Stimulated activated CD4-positive, alpha-beta T cell treated with anti-CD3 and anti-CD28 coated beads, Interleukin-4, amount 100 ng/mL, for 24 hours (primary cell): ENCODE results near the gene FIBCD1.

Experiments used
- DNase-seq: peaks from one replicate; pipeline ENCODE4 v3.0.0-alpha.2; 2020

FIBCD1 gene, protein sequence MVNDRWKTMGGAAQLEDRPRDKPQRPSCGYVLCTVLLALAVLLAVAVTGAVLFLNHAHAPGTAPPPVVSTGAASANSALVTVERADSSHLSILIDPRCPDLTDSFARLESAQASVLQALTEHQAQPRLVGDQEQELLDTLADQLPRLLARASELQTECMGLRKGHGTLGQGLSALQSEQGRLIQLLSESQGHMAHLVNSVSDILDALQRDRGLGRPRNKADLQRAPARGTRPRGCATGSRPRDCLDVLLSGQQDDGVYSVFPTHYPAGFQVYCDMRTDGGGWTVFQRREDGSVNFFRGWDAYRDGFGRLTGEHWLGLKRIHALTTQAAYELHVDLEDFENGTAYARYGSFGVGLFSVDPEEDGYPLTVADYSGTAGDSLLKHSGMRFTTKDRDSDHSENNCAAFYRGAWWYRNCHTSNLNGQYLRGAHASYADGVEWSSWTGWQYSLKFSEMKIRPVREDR

DNA sequence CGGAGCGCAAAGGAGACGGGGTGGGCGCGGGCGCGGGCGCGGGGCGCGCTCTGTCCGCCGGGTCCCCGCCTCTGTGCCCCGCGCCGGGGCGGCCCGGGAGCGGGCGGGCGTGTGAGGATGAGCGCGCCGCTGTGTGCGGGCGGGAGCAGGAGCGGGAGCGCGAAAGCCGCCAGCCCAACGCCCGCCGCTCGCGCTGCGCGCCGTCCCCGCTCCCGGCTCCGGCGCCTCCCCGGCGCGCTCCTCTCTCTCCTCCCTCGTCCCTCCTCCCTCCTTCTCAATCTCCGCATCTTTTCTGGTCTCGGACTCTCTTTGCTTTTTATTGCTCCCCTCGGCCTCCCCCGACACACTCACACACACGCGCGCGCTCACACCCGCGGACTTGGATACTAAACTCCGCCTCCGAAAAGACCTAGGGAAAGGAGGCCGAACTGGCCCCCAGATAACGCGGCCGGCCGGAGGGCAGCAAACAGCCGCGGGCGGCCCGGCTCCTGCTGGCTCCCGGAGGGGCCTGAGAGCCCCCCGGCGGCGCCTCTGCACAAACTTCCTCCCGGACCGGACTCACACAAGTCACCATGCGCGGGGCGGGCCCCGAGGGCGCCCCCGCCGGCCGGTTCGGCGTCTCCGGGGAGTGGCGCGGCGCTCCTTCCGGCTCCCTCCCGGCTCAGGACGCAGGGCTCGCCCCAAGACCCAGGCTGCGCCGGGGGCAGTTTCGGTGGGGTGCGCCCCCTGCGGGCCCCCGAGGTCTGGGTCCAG, at the start of gene FIBCD1:
TSS of gene FIBCD1 (minus strand) at position 596 of the 753 bp plus-strand sequence. CDS start 640 bp downstream, outside the sequence.
- no peak for DNase-seq

DNA sequence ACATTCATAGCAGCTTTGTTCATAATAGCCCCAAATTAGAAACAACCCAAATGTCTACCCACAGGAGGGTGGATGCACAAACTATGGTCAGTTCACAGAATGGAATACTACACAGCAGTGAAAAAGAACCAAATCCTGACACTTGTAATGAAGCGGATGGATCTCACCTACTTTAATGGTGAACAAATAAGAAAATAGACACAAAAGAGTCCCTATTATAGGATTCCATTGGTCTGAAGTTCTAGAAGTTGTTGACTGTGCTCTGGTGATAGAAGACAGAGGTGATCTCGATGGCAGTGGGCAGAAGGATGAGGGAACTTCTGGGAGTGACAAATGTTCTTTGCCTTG, 49.3 kb upstream of the FIBCD1 start:
- DNase-seq, result no peak

DNA sequence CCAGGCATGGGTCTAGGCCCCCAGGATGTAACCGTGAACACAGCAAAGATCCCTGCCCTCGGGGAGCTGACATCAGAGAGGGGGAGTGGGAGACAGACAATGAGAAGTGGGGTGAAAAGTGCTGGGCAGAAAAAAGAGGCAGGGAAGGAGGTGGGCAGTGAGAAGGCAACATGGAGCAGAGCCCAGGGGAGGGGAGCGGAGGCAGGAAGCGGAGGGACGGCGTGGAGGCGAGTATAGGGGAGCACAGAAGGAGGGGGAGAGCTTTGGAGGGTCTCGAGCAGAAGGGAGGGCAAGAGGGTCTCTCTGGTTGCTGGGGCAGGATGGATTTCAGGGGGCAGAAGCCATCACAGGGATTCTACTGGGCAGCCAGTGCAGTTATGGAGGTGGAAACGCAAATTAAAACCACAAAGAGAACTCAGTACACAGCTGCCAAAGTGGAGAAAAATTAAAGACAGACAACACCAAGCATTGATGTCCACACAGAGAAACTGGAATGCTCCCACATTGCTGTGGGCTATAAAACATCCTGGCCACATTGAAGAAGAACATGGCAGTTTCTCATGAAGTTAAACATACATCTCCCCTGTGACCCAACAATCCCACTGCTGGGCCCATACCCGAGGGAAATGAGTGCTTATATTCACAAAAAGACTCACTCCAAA, 48.8 kb upstream of the FIBCD1 start:
- no peak for DNase-seq

DNA sequence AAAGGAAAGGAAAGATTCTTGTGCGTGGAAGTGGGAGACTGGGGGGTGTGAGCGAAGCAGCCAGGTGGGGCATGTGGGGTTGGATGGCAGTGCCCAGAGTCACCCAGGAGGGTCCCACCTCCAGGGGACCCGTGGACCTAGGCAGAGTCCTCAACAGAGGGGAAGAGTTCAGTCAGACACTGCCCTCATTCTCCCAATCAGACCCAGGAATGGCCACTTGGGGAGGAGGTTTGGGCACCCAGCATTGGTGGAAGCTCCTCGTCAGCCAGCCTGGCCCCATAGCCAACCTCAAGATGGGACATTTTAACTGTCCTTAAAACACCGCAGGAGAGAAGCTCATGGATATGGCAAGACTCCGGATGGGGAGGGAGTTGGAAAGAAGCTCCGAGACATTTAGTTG, 48.0 kb upstream of the FIBCD1 start:
- no peak for DNase-seq

DNA sequence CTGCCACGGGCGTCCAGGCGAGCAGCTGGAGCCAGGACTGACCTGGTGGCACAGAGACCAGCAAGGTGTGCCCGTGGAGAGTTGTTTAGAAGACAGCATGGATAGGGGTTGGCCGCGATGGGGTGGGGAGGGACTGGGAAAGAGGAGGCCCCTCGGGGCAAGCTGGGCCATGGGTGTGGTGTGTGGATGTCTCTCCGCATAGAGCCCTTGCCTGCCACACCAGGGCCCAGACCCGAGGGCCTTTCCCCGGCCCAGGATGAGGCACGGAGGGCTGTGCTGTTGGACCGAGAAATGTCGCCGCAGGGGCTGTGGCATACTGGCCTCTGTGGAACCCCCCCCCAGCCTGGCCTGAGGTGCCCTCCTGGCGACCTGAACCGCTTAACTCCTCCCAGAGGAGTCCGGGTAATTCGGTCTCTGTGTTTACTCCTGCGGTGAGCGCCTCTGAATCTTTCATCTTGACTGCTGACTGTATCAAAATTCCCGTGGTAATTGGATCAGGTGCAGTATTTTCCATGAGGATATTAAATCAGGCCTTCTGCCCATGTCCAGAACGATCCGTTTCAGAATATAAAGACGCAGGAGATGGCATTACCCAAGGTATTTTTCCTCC, 47.4 kb upstream of the FIBCD1 start:
- DNase-seq, result no peak

DNA sequence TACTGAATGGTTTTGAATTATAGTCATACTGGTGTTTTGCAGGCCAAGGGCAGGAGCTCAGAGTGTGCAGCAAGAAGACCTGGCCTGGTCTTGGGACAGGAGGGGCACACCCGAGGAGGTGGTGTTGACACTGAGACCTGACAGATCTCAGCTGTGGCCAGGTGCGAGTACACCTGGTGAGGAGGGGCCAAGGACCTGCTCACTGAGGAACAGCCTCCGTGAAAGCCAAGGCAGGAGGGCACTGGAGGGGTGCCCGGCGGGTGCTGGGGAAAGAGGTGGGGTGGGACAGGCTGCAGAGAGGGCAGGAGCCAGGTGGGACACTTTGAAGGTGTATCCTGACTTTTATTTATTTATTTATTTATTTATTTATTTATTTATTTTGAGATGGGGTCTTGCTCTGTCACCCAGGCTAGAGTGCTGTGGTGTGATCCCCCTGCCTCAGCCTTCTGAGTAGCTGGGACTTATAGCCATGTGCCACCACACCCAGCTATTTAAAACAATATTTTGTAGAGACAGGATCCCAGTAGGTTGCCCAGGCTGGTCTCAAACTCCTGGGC, 46.6 kb upstream of the FIBCD1 start:
- DNase-seq, result no peak

DNA sequence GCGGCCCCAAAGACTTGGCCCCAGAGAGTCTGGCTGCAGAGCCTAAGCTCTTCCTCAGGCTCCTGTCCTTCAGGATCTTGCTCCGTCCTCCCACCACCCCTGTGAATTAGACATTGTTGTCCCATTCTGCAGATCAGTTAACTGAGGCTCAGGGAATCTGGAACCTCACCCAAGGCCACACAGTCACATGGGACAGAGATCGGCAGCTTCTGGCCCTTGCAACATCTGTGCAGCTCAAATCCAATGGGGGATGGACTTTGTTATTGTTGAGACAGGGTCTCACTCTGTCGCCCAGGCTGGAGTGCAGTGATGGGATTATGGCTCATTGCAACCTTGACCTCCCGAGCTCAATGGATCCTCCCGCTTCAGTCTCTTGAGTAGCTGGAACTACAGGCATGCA, 46.0 kb upstream of the FIBCD1 start:
- DNase-seq, result no peak

DNA sequence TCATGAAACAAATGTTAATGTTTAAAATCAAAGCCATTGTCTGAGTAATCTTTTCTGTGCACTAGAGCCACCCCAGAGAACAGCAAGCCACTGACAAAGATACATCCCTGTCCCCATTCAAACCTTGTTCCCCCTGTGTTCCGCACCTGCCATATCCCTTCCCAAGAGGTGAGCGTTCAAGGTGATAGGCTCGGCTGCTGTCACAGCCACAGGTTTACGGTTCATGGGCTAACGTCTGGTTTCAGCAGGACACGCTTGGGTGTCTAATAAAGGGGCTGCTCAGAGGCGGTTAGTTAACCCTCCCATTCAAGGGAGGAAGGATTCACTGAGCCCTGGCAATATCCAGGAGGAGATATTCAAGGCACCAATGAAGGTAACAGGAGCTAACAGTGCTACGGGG, 45.5 kb upstream of the FIBCD1 start:
- no peak for DNase-seq

DNA sequence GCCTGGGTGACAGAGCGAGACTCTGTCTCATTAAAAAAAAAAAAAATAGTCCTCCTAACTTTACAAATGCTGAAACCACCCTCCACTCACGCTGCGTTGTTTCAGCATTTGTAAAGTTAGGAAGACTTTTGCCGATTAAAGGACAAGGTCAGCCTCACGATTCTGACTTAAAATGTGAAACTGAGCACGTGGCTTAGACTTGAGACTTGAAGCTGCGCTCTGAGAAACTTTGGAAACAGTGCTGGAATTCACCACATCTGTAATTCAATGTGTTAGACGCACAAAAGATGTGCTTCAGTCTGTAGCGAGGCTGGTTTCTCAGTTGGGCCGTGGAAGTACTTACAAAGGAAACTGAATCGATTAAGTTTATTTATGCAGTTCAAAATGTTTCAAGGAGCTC, 44.9 kb upstream of the FIBCD1 start:
- no peak for DNase-seq

DNA sequence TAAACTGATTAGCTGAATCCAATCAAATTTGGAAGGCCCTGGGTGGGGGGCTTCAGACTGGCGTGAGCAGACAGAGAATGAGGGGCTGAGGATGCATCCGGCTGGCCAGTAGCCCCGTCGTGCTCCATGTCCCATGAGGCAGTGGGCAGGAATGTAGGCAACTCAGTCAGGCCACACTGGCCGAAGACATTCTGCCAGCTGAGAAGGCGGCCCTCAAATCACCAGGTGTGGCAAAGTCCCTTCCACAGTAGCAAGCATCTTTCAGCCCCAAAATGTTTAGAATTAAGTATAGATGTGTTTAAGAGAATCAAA, 44.3 kb upstream of the FIBCD1 start:
- DNase-seq, result no peak

DNA sequence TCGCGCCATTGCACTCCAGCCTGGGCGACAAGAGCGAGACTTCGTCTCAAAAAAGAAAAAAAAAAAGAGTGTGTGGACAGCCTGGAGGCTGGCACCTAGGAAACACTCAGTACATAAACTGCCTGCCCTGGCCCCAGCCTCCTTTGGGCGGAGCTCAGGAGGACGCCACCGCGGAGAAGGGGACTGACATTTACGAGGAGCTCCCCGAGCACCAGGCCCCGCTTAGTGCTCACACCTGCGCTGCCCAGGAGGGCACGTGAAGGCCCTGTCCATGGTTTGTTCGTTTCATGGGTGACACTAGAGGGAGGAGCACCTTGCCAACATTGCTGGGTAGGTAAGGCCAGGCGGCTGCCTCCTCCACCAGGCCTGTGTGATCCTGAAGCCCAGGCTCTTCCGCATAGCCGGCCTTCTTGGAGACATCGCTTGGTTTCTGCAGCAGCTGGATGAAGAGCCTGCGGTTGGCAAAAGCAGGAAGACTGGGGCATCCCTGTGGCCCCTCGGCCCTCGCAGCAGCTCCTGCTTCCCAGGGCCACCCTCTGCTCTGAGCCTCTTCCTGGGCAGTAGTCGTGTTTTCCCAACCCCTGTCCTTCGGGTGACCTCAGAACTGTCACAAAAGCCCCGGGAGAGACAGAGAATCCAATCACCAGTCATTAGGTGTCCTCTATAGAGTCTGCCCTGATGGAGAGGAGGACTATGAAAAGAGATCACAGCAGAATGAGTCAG, 43.8 kb upstream of the FIBCD1 start:
- DNase-seq, result no peak

DNA sequence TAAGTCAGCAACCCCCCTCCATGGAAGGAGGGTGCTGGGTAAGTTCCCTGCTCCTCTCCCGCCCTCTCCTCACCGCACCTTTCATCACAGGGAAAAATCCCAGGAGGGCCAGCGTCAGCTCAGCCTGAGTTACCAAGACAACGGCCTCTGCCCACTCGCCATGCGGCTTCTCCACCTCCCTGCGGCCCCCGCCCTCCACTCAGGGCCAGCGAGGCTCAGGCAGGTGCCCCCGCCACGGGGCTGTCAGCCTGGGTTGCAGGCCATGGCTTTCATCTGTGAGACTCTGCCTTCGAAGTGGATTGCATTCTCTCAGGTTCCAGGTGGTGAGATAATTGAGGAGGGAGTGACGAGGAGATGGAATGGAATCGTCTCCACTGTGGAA, 42.7 kb upstream of the FIBCD1 start:
- DNase-seq, result no peak

DNA sequence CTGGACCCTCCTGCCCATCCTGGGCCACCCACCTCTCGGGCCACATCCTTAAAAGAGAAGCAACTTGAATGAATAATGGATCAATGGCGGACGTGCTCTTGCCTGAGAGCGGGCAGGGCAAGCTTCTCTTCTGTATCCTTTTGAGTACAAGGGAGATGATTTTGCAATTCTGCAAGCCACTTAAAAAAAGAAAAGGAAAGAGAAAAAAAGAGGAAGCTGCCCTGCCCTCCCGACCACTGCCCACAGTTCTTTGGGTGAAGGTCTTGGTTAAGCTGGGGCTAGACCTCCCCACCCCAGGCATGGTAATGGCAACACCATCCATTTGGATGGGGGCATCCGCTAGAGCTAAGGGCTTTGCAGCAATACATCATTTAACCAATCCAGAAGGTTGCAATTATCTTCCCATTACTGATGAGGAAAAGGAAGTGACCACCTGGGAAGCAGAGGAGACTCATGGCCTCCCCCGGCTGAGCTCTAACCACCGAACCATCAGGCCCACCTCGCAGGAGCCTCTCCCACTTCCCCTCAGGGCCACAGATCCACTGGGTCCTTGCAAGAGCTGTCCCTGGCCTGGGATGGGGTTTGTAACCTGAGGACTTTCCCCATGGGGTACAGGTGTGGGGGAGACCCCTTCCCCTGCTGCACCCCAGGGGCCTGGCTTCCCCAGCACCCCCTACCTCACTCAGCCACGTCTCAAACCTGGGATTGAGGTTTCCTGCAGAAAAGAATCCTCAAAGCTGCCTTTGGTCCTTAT, 42.1 kb upstream of the FIBCD1 start:
- DNase-seq, result no peak

DNA sequence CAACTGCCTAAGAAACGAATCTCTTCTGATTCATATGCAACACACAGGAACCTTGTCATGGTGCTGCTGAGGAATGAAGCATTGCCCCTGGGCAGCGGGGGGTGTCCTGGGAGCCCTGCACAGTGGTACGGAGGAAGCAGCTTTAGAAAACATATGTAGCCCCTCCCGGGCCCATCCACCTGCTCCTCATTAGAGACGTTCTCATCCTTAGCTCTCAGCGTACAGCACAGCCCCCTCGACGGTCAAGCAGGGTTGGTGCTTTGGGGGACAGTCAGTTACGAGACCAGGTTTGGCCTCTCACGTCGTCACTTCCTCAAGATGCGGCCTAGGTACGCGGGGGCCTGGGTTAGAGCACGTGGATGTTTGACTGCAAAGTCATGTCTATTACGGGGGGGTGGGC, 41.5 kb upstream of the FIBCD1 start:
- no peak for DNase-seq

DNA sequence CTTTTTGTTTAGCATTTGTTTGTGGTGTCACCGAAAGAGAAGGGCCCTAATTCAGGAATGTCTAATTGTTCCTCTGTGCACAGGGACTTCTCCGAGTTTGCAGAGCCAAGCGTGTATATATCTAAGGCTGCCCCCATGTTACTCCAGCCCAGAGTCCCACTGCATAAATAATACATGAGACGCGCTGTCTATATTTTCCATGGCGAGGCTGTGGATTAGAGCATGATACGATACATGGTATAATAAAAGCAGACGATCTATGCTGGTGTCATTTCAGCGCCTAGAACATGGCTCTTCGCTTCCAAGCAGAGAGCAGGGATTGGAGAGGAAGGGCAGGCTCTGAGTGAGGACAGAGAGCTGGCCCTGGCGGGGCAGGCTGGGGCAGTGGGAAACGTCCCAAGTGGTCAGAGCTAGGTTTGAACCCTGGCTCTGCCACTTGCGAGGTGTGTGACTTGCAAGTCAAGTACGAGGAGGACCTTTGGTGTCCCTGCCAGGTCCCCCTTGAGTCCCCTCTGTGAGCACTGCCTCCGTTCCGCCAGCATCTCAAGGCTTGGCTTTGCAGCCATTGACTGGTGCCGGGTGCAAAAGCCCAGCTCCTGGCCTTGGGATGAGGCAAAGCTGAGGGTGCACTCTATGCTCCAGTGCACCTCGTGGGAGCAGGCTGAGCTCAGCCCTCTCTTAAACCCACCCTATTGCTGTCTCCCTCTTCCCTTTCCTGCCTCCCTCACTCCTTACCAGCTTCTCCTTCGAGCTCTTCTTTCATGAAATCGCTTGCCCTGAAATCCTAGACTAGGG, 40.7 kb upstream of the FIBCD1 start:
- DNase-seq, result no peak

DNA sequence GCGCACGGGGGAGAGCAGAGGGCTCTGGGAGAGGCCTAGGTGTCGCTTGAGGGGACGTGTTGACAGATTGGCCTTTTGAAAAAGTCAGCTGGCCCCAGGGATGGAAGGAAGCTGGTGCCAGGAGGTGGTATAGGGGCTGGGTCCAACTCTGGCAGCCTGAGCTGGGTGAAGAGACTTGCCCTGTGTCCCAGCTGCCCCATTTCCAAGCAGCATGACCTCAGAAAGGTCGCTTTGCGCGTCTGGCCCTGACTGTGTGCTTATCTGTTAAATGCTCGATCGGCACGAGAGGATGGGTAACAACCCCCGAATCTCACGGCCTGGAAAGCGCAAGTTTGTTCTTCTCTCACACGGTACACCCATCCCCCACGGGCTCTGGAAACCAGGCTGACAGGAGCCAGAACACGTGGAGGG, 38.8 kb upstream of the FIBCD1 start:
- DNase-seq, result no peak

DNA sequence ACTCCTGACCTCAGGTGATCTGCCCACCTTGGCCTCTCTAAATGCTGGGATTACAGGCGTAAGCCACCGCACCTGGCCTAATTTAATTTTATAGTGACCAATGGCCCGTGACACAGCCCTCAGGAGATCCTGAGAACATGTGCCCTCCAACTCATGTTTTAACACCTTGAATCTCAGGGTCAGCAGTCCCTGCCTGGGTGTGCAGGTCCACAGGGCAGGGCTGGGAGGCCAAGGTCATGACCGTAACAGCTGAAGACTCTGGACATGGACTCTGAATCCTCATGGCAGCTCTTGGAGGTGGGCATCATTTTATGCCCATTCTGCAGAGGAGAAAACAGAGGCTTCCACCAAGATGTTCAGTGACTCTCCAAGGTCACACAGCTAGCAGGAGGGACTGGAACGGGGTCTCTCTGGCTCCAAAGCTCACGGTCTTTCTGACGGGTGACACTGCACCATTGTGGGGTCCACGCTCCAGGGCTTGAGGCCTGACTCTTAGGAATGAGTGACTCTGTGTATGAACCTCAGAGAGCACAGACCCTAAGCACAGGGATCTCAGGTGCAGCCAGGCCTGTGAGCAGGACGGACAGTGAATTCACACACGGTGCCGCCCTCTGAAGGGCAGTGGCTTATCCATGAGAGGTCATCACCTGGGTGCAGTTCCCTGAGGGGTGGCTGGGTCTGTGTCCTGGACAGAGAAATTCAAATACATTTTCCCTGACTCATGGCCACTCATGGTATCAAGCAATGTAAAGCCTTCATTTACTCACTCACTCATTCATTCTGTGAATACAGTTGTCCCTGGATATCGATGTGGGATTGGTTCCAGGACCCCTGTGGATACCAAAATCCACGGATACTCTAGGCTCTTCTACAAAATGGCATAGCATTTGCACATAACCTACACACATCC, 37.1 kb upstream of the FIBCD1 start:
- DNase-seq, result no peak

DNA sequence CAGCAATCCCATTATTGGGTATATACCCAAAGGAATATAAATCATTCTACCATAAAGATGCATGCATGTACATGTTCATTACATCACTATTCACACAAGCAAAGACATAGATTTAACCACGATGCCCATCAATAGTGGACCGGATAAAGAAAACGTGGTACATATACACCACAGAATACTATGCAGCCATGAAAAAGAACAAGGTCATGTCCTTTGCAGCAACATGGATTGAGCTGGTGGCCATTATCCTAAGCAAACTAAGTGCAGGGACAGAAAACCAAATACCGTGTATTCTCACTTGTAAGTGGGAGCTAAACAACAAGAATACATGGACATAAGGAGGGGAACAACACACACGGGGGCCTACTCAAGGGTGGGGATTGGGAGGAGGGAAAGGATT, 36.1 kb upstream of the FIBCD1 start:
- DNase-seq, result no peak

DNA sequence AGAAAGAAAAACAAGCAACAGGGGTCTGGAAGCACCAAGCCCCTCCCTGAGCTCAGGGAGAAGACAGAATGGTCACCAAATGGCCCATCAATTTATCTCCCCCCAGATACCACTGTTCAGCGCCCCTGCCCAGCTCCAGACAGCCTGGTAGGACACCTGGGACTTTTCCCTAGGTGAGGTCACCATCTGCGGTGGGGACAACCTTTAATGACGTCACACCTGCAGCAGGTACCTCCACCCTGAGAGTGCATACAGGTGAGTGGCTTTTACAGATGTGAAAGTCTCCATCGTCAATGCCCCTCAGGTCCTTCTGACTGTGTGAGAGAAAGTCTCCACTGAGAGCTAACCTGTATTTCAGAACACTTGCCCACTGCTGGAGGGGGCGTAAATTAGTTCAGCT, 35.6 kb upstream of the FIBCD1 start:
- DNase-seq, result no peak
